ENCODE measurements around the gene SUGT1. TPM values are rescaled to one million over a fixed set of nuclear protein-coding genes. Genes with fewer than 3 reads are reported as not detected.

The SUGT1 gene
- total and polyA plus RNA-seq, 7 donors = 36.3 to 92.1 (median 44.2) TPM

DNA sequence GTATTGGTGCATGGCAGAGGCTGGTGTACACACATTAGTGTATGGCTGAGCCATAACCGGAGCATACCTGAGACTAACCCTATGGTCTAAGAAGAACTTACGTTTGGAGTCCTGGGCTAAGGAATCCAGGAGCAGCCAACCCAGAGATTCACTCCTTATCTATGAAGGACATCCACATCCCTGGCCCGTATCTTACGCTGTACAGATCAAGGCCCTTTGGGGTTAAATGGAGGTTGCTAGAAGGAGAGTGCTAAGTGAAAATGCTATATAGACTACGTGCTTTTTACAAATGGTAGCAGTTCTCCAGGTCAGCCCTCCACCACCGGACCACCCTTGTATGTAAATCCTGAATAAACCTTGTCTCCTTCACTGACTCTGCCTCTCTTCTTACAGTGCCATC lies 1.9 kb upstream of the SUGT1 start:
- intact Hi-C loops (cut with DNase I) = loop anchor here (5.0 to 10.0 kb wide), 4 partner anchors 33 to 846 kb away; partner anchors contain the start of genes VPS36 (in 2 of the 2), CKAP2 (in 1 of the 2) and DHRS12 (in 1 of the 2)
- WGBS, 3 donors = 74 to 84% (median 79%) methylated on average over 6 of the region's 6 CpGs
- Histone ChIP-seq H3K9me3 (no peaks in the 10 kb centered on the region), H3K4me3 (peak overlapping the region; percentile 91), H3K27me3 (ENCODE audit: insufficient read depth in 3 of 3, low read length in 2 of 3) (no peaks in the 10 kb centered on the region), H3K4me1 (peaks cover 20% of the 10 kb centered on the region), H3K27ac (no peak overlapping the region), H3K36me3 (ENCODE audit: insufficient read depth in 1 of 2, low read depth in 1 of 2) (peaks cover 0 to 21% of the 10 kb centered on the region in 2 donors)
- TF ChIP-seq, protein P1, sequence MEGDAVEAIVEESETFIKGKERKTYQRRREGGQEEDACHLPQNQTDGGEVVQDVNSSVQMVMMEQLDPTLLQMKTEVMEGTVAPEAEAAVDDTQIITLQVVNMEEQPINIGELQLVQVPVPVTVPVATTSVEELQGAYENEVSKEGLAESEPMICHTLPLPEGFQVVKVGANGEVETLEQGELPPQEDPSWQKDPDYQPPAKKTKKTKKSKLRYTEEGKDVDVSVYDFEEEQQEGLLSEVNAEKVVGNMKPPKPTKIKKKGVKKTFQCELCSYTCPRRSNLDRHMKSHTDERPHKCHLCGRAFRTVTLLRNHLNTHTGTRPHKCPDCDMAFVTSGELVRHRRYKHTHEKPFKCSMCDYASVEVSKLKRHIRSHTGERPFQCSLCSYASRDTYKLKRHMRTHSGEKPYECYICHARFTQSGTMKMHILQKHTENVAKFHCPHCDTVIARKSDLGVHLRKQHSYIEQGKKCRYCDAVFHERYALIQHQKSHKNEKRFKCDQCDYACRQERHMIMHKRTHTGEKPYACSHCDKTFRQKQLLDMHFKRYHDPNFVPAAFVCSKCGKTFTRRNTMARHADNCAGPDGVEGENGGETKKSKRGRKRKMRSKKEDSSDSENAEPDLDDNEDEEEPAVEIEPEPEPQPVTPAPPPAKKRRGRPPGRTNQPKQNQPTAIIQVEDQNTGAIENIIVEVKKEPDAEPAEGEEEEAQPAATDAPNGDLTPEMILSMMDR (IDR thresholded peaks at IDR 0.05) = no peak
- ATAC-seq (no peak), DNase-seq (no peak)

DNA sequence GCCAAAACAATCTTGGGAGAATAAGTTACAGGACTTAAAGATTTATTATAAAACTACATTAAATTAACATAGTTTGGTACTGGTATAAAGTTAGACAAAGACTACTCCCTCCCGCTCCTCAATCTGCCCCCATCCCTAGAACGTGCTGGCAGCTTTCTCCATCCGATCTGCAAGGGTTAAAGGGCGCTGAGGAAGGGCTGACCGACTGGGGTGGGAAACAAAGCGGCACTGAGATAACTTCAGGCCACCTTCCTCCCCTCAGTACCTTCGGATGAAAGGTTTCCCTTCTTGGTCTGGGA lies 790 bp upstream of the SUGT1 start:
- H3K36me3 ChIP-seq (ENCODE audit: insufficient read depth in 1 of 2, low read depth in 1 of 2) = peaks cover 0 to 21% of the 10 kb centered on the region in 2 donors
- peak overlapping the region; percentile 91 for H3K4me3 ChIP-seq
- peaks cover 23% of the 10 kb centered on the region for H3K4me1 ChIP-seq
- WGBS, 3 donors = 0 to 2% (median 1%) methylated on average over 7 of the region's 7 CpGs
- no peaks in the 10 kb centered on the region for H3K27me3 ChIP-seq (ENCODE audit: insufficient read depth in 3 of 3, low read length in 2 of 3)
- no peak for DNase-seq
- TF ChIP-seq, protein P1 (IDR thresholded peaks at IDR 0.05) = no peak
- no peaks in the 10 kb centered on the region for H3K9me3 ChIP-seq
- H3K27ac ChIP-seq = peak overlapping the region; percentile 88
- intact Hi-C loops (cut with DNase I) = loop anchor here (5.0 to 10.0 kb wide), 4 partner anchors 35 to 847 kb away; partner anchors contain the start of genes VPS36 (in 2 of the 2), CKAP2 (in 1 of the 2) and DHRS12 (in 1 of the 2)
- peak; percentile 41 to 67 (median 52) for ATAC-seq

DNA sequence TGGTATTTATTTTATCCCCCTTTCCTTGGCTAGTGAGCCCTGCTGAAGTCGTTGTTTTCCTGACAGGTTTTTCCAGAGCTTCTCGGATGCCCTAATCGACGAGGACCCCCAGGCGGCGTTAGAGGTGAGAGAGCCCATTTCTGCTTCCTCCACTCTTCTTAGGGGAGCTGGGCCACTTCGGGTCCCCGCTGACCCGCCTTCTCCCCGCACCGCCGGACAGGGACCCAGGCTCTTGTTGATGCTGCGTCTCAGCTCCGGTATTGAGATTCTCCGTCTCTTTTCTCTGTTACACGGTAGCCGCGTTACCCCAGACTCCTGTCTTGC lies 306 bp downstream of the SUGT1 start:
- no peak for DNase-seq
- Histone ChIP-seq H3K4me3 (peak overlapping the region; percentile 91), H3K27ac (peak overlapping the region; percentile 88), H3K36me3 (ENCODE audit: insufficient read depth in 1 of 2, low read depth in 1 of 2) (peaks cover 0 to 29% of the 10 kb centered on the region in 2 donors), H3K27me3 (ENCODE audit: insufficient read depth in 3 of 3, low read length in 2 of 3) (no peaks in the 10 kb centered on the region), H3K4me1 (peaks cover 23% of the 10 kb centered on the region), H3K9me3 (no peaks in the 10 kb centered on the region)
- TF ChIP-seq, protein P1 (IDR thresholded peaks at IDR 0.05) = no peak
- 0 to 1% (median 1%) methylated on average over 18 of the region's 18 CpGs for WGBS, 3 donors
- intact Hi-C loops (cut with DNase I) = loop anchor here (5.0 to 10.0 kb wide), 4 partner anchors 36 to 848 kb away; partner anchors contain the start of genes VPS36 (in 2 of the 2), CKAP2 (in 1 of the 2) and DHRS12 (in 1 of the 2)
- peak in 3 of 4 donors; percentile 14 to 35 (median 15) for ATAC-seq

DNA sequence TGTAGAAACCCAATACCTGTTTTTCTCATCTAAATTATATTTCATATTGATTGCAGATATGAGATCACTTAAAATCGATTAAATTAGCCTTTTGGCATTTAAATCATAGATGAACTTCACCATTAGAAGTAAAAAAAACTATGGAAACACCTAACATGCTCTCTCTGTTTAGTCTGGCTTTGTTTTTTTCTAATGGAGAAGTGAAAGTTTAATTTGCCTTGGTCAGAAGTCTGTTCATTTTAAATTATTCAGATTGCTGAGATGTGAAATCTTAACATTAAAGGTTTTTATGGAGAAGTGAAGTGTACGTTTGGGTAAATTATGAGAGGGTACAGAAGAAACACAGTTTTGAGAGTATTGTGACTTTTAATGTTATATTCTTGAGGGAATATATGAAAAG lies 6.7 kb downstream of the SUGT1 start:
- Histone ChIP-seq H3K36me3 (ENCODE audit: insufficient read depth in 1 of 2, low read depth in 1 of 2) (peaks cover 2 to 74% of the 10 kb centered on the region in 2 donors), H3K4me1 (peaks cover 7% of the 10 kb centered on the region), H3K27me3 (ENCODE audit: insufficient read depth in 3 of 3, low read length in 2 of 3) (no peaks in the 10 kb centered on the region), H3K9me3 (no peaks in the 10 kb centered on the region), H3K27ac (no peak overlapping the region), H3K4me3 (no peak overlapping the region)
- TF ChIP-seq, protein P1 (IDR thresholded peaks at IDR 0.05) = no peak
- DNase-seq (no peak), ATAC-seq (no peak)
- intact Hi-C loops (cut with DNase I) = loop anchor here (10.0 kb wide), 2 partner anchors 205 to 855 kb away; partner anchors contain the start of genes CKAP2 (in 1 of the 2), DHRS12 (in 1 of the 2) and VPS36 (in 1 of the 2)
- 88 to 92% (median 88%) methylated on average over 2 of the region's 2 CpGs for WGBS, 3 donors

DNA sequence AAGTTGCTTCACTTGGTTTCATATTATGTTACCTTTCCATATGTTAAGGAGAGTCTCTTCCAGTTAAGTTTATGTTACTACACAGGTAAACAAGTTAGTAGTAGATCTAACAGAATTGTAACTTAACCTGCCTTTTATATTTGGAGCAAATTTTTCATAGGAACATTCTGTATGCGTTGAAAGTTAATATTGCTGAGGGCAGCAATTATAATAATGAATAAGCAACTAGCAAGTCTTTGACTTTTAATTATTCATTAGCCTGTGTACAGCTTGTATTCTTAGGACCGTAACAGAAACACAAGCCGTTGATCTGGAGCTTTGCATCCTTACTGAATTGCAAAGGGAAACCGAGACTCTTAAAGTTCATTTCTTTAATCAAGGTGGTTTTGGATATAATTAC lies 11.6 kb downstream of the SUGT1 start:
- H3K9me3 ChIP-seq = no peaks in the 10 kb centered on the region
- ATAC-seq = no peak
- H3K27me3 ChIP-seq (ENCODE audit: insufficient read depth in 3 of 3, low read length in 2 of 3) = no peaks in the 10 kb centered on the region
- WGBS, 3 donors = 95 to 97% (median 97%) methylated on average over 4 of the region's 4 CpGs
- TF ChIP-seq, protein P1 (IDR thresholded peaks at IDR 0.05) = no peak
- DNase-seq = no peak
- H3K27ac ChIP-seq = no peak overlapping the region
- no peaks in the 10 kb centered on the region for H3K4me1 ChIP-seq
- intact Hi-C loops (cut with DNase I) = loop anchor here in 1 of 2 donors (10.0 kb wide), 1 partner anchor 141 kb away; no protein-coding TSS in a partner anchor
- no peak overlapping the region for H3K4me3 ChIP-seq
- H3K36me3 ChIP-seq (ENCODE audit: insufficient read depth in 1 of 2, low read depth in 1 of 2) = peaks cover 2 to 99% of the 10 kb centered on the region in 2 donors

Measured in psoas muscle (tissue), 8 donors.